HG03439 (cell line): Measurements from ENCODE around the gene CREB3L2.
"Not testable (repeated sequence)": the region's sequence is repeated elsewhere in the genome, so short reads cannot be mapped to it uniquely, and the experiment has no call there.

ENCODE experiments used
- ATAC-seq: cut with Tn5 transposase; IDR thresholded peaks from one replicate; pipeline ENCODE4 v1.9.1; 2021; ENCODE audit warnings: mild to moderate bottlenecking, moderate library complexity; ENCODE audit not compliant: unreplicated experiment

The CREB3L2 gene

DNA sequence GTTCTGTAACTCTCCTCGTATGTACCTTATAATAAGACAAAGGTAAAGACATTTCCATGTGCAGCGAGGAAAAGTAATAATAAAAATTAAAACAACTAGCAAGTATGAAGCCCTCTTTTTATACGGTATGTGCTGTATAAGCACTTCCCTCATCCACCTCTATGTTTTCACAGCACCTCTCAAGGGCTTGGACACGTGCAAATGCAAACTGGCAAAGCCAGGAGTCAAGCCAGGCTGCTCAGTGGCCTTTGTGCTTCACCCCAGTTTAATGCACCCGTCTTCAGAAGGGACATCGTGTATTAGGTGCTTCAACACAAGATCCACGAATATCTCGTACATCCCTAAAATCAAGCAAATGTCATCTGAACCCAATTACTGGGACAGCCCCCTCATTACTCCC, 153.8 kb downstream of the CREB3L2 start:
- ATAC-seq = no peak

GRCh38 chr7:137847568-137848050, 154.3 kb downstream of the CREB3L2 start:
- no peak for ATAC-seq

- ATAC-seq = no peak
Measured at GRCh38 chr7:137846827-137847567, 154.9 kb downstream of the CREB3L2 start, which contains the start of gene DGKI. DGKI (minus strand) TSS chr7:137846974.

DNA sequence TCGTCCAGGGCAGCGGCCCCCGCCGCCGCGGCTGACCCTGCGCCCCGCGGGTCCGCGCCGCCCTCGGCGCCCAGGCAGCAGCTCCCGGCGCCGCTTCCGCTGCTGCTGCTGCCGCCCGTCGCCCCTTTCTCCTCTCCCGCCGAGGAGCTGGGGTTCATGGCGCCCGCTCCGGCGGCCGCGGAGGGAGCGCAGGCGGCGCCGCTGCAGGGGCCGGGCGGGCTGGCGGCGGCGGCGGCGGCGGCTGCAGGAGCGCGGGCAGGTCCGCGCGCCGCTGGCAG, 155.4 kb downstream of the CREB3L2 start:
- ATAC-seq = no peak

- no peak for ATAC-seq
Measured at GRCh38 chr7:137844677-137845425, 157.0 kb downstream of the CREB3L2 start.

DNA sequence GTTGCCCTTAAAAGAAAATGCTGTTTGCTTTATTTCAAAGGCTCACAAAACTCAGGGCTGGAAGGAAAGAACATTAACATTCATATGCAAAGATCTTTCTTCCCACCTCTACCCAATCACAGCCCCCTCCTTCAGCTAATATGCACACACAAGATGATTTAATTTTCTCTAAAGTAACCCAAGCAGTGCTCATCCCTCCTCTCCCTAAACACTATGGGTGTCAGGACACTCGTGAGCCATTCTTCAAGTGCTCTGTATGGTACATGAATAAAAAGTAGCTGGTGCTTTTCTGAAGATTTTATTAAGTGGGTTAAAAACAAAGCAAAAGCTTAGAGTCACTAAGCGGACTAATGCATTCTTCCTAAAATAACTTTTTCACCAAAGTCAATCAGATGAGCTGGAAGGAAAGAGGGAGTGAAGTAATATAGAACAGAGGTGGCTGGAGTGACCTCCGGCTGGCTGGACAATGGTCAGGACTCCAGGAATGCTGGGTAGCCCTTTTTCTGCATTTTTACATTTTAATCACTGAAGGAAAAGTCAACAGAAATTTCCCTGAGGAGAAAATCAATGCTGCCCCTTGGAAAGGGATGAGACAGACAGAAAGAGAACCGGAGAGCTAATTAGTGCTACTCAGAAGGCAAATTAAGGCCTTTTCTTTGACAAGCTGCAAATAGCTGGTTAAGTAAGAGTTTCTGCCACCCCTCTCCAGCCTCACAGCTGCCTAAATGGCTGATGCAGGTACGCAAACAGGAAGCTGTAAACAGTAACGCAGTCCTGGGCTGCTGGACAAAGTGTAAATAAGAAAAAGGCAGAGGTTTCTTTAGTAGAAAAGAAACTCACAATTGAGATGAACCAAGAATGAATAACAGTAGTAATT, 161.7 kb downstream of the CREB3L2 start:
- ATAC-seq = no peak

DNA sequence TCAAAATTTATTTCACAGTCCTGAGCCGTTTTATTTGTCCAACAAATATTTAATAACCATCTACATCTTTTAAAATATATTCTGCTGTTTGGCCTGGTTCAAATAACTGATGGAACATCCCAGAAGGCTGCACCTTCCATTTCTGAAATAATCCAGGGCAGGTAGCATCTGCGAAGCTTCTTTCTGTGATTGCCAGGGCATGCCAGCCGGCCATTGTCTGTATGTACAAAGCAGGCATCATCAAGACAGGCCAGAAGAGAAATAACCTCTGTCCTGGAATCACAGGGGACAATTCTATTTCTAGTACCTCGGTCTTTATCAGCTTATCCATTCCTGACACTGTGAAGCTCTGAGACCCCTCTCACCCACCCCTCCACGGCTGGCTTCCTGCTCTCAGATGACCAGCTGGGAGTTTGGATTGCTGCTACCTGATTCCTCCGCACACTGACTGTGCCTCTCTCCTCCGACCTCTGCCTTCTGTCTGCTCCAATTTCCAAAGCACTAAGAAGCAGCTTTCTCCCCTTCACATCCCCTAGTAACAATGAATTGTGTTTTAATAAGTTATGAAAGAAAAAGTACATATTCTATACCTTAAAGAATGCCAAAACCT, 163.1 kb downstream of the CREB3L2 start:
- no peak for ATAC-seq

DNA sequence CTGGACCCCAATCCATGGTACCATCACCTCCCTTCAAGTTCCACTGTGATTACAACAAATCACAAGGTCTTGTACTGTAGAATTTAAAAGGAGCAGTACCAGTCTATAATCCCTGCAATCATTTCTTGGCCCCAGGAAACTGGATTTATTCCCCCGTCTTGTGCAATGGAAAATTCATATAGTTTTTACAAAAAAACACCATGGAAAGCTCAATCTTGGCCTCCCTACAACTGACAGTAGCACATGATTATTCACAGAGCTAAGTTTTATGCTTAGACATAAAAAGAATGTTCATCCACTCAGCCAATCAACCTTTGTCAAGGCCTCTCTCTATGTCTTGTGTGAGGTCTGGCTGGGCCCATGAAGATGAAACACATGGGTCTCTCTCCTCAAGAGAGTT, 165.3 kb downstream of the CREB3L2 start:
- no peak for ATAC-seq

- no peak for ATAC-seq
Measured at GRCh38 chr7:137836113-137836509, 165.8 kb downstream of the CREB3L2 start.

DNA sequence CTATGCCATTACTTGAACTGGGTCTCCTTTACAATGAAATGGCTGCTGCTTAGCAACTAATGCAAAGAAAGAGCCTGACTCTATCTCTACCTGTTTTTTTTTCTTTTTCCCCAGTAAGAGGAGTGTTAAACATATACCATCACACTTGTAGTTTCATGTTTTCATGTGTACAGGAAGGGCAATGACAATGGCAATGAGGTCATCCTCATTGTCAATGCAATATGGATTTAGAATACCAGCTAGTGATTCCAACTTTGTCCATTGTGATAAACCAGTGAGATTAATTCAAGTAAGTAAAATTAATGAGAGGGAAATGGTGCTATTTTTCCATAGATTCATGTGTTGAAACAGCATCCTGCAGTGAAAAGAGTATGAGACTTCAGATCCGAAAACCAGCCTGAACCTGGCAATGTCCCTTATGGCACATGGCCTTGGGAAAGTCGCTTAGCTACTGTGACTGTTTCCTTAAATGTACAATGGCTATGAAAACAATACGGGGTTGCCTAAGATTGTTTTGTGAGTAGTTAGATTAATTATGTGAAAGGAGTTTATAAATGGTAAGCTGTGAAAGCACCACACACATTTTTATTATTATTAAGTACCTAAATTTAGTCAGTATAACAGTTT, 166.3 kb downstream of the CREB3L2 start:
- no peak for ATAC-seq

GRCh38 chr7:137834552-137834951, 167.3 kb downstream of the CREB3L2 start:
- ATAC-seq = no peak

DNA sequence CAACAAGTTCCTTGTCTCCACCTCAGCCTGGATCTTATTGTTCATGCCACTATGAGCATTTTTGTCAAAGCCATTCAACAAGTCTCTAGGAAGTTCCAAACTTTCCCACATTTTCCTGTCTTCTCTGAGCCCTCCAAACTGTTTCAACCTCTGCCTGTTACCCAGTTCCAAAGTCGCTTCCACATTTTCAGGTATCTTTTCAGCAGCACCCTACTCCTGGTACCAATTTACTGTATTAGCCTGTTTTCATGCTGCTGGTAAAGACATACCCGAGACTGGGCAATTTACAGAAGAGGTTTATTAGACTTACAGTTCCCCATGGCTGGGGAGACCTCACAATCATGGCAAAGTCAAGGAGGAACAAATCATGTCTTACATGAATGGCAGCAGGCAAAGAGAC, 168.9 kb downstream of the CREB3L2 start:
- ATAC-seq = not testable (repeated sequence)

DNA sequence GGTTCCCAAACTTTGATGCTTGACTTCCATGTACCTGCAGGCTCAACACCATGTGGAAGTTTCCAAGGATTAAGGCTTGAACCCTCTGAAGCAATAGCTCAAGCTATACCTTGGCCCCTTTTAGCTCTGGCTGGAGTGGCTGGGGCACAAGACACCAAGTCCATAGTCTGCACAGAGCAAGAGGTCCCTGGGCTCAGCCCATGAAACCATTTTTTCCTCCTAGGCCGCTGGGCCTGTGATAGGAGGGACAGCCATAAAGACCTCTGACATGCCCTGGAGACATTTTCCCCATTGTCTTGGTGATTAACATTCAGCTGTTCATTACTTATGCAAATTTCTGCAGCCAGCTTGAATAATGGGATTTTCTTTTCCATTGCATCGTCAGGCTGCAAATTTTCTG, 169.5 kb downstream of the CREB3L2 start:
- no peak for ATAC-seq

GRCh38 chr7:137831555-137831954, 170.3 kb downstream of the CREB3L2 start:
- ATAC-seq = not testable (repeated sequence)

GRCh38 chr7:137829337-137829992, 172.4 kb downstream of the CREB3L2 start:
- no peak for ATAC-seq

DNA sequence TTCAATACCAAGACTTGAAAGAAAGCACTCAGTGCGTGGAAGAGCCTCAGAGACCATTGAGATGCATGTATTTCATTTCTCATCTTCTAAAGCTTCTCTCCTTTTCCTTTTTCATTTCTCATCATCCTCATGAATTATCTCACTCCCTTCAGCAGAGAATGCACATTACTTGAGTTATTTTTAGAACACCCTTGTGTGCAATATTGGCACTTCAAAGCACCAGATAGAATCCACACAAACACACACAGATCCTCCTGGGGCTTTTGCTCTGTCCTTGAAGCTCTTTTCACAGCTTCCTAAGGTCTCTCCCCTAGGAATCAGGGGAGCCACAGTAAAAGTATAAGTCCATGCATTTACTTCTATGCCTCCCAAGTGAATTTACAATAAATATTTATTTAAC, 173.4 kb downstream of the CREB3L2 start:
- no peak for ATAC-seq

GRCh38 chr7:137825489-137825888, 176.4 kb downstream of the CREB3L2 start:
- ATAC-seq = no peak
